ENCODE data around the gene RNF168. TPM values are rescaled to one million over a fixed set of nuclear protein-coding genes. Genes with fewer than 3 reads are reported as not detected.

The RNF168 gene
- total RNA-seq, 1 donor from 2014 or later: 25.1 TPM

DNA sequence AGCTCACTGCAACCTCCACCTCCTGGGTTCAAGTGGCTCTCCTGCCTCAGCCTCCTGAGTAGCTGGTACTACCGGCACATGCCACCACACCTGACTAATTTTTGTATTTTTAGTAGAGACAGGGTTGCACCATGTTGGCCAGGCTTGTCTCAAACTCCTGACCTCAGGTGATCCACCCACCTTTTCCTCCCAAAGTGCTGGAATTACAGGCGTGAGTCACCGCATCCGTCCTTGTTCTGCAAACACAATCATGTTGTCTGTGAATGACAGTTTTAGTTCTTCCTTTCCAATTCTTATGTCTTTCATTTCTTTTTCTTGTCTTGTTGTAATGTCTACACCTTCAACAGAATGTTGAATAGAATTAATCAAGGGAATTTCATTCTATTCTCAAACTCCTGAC is 27.9 kb upstream of the RNF168 start:
- Histone ChIP-seq H3K27ac (no peak overlapping the region), H3K9me3 (ENCODE audit: low read depth) (peaks cover 4% of the 10 kb centered on the region), H4K20me1 (ENCODE audit: low read depth) (no peaks in the 10 kb centered on the region), H3K36me3 (no peaks in the 10 kb centered on the region), H3K27me3 (peaks cover 27% of the 10 kb centered on the region), H3K79me2 (ENCODE audit: low read depth) (no peaks in the 10 kb centered on the region), H3K4me3 (no peak overlapping the region), H3F3A (ENCODE audit: low read depth) (no peaks in the 10 kb centered on the region), H2AFZ (replicated peaks) (no peak overlapping the region), H3K9ac (no peak overlapping the region), H3K4me2 (no peak overlapping the region), H3K4me1 (no peaks in the 10 kb centered on the region)
- peaks cover 32% of the 10 kb centered on the region for H3K9me3 Mint-ChIP-seq
- no peak overlapping the region for H3K4me3 Mint-ChIP-seq
- H3K27ac Mint-ChIP-seq: no peak overlapping the region
- H3K36me3 Mint-ChIP-seq: peaks cover 7% of the 10 kb centered on the region
- no peak for DNase-seq (ENCODE audit: low spot score)
- H3K4me1 Mint-ChIP-seq: peaks cover 17% of the 10 kb centered on the region
- peaks cover 15% of the 10 kb centered on the region for H3K27me3 Mint-ChIP-seq (ENCODE audit: insufficient read depth, low read depth)
- TF ChIP-seq EZH2phosphoT487 (IDR thresholded peaks at IDR 0.05): no peak
- no peak for TF ChIP-seq EZH2 (IDR thresholded peaks at IDR 0.05)
- TF ChIP-seq, protein P1, sequence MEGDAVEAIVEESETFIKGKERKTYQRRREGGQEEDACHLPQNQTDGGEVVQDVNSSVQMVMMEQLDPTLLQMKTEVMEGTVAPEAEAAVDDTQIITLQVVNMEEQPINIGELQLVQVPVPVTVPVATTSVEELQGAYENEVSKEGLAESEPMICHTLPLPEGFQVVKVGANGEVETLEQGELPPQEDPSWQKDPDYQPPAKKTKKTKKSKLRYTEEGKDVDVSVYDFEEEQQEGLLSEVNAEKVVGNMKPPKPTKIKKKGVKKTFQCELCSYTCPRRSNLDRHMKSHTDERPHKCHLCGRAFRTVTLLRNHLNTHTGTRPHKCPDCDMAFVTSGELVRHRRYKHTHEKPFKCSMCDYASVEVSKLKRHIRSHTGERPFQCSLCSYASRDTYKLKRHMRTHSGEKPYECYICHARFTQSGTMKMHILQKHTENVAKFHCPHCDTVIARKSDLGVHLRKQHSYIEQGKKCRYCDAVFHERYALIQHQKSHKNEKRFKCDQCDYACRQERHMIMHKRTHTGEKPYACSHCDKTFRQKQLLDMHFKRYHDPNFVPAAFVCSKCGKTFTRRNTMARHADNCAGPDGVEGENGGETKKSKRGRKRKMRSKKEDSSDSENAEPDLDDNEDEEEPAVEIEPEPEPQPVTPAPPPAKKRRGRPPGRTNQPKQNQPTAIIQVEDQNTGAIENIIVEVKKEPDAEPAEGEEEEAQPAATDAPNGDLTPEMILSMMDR (IDR thresholded peaks at IDR 0.05): no peak

DNA sequence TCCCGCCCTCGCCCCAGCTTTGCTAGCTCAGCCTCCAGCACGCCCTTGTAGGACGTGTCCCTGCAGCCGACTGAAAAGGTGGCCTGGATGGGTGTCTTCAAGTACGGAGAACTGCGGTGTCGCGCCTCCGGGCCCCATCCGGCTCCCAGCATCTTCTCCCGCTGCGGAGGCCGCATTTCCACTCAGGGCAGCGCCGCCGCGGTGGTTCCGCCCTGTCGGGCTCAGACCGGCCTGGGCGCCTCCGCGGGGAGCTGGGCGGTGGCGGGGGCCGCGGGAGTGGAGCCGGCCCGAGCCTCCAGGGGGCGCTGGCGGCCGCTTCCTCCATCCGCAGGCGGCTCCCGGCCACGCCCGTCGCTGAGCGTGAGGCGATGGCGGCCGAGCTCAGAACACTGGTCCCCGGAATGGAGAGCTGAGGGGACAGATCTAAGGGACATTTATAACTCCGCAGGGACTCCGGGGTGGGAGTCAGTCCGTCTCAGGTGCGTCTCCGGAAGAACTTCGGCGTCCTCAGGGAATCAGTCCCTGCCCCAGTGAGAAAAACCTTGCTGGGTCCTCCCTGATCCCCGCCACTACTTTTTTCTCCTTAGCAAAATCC is 25.2 kb upstream of the RNF168 start:
- peak; percentile 88 for DNase-seq (ENCODE audit: low spot score)
- Histone ChIP-seq H3K9me3 (ENCODE audit: low read depth) (peaks cover 4% of the 10 kb centered on the region), H3K9ac (no peak overlapping the region), H3K4me2 (peak overlapping the region; percentile 85), H3F3A (ENCODE audit: low read depth) (no peaks in the 10 kb centered on the region), H3K27ac (no peak overlapping the region), H3K27me3 (peaks cover 26% of the 10 kb centered on the region), H3K4me1 (no peaks in the 10 kb centered on the region), H4K20me1 (ENCODE audit: low read depth) (no peaks in the 10 kb centered on the region), H3K36me3 (no peaks in the 10 kb centered on the region), H3K79me2 (ENCODE audit: low read depth) (no peaks in the 10 kb centered on the region), H3K4me3 (peak overlapping the region; percentile 51), H2AFZ (replicated peaks) (peak overlapping the region; percentile 80)
- no peak overlapping the region for H3K4me3 Mint-ChIP-seq
- TF ChIP-seq EZH2phosphoT487 (IDR thresholded peaks at IDR 0.05): no peak
- TF ChIP-seq EZH2 (IDR thresholded peaks at IDR 0.05): peak; percentile 63
- TF ChIP-seq, protein P1 (IDR thresholded peaks at IDR 0.05): peak; percentile 86
- no peak overlapping the region for H3K27ac Mint-ChIP-seq
- H3K36me3 Mint-ChIP-seq: peaks cover 7% of the 10 kb centered on the region
- peaks cover 13% of the 10 kb centered on the region for H3K27me3 Mint-ChIP-seq (ENCODE audit: insufficient read depth, low read depth)
- H3K9me3 Mint-ChIP-seq: peaks cover 39% of the 10 kb centered on the region
- H3K4me1 Mint-ChIP-seq: peaks cover 12% of the 10 kb centered on the region

DNA sequence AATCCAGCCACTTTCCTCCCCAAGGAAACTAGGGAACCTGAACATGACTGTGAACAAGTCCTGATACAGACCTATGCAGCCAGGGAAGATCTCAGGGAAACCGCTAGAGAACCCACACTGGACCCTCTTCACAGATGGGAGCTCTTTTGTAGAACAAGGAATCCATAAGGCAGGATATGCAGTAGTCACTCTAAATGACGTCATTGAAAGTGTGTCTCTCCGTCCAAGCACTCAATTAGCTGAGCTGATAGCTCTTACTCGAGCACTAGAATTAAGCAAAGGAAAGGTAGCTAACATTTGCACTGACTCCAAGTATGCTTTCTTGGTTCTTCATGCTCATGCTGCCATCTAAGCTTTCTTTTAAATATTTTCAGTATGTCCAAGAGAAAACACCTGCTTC is 21.6 kb upstream of the RNF168 start:
- Mint-ChIP-seq H3K9me3 (peaks cover 45% of the 10 kb centered on the region), H3K27ac (no peak overlapping the region), H3K36me3 (no peaks in the 10 kb centered on the region), H3K4me3 (no peak overlapping the region), H3K4me1 (no peaks in the 10 kb centered on the region), H3K27me3 (ENCODE audit: insufficient read depth, low read depth) (peaks cover 11% of the 10 kb centered on the region)
- no peak overlapping the region for H3K9ac ChIP-seq
- H4K20me1 ChIP-seq (ENCODE audit: low read depth): no peaks in the 10 kb centered on the region
- H3K4me3 ChIP-seq: no peak overlapping the region
- peaks cover 7% of the 10 kb centered on the region for H3K27me3 ChIP-seq
- H3K4me1 ChIP-seq: no peaks in the 10 kb centered on the region
- TF ChIP-seq EZH2 (IDR thresholded peaks at IDR 0.05): no peak
- TF ChIP-seq, protein P1 (IDR thresholded peaks at IDR 0.05): no peak
- no peak for TF ChIP-seq EZH2phosphoT487 (IDR thresholded peaks at IDR 0.05)
- no peaks in the 10 kb centered on the region for H3K79me2 ChIP-seq (ENCODE audit: low read depth)
- no peak overlapping the region for H2AFZ ChIP-seq (replicated peaks)
- H3K9me3 ChIP-seq (ENCODE audit: low read depth): peaks cover 5% of the 10 kb centered on the region
- no peaks in the 10 kb centered on the region for H3F3A ChIP-seq (ENCODE audit: low read depth)
- no peak overlapping the region for H3K27ac ChIP-seq
- no peak for DNase-seq (ENCODE audit: low spot score)
- no peak overlapping the region for H3K4me2 ChIP-seq
- no peaks in the 10 kb centered on the region for H3K36me3 ChIP-seq
